GM10266 (cell line): ENCODE measurements around the gene NCAN.
A peak's percentile ranks its signal among the peaks of the same experiment; 100 is the strongest.

ENCODE experiments used
- DNase-seq: peaks from one replicate; pipeline ENCODE4 v3.0.0; 2012; ENCODE audit errors: extremely low spot score
- CTCF ChIP-seq: IDR thresholded peaks from 2 replicates; pipeline ENCODE4 v1.5.1; 2012; ENCODE audit warnings: mild to moderate bottlenecking, low read depth; ENCODE audit not compliant: control insufficient read depth, insufficient read depth; ENCODE audit errors: missing control alignments

NCAN gene

DNA sequence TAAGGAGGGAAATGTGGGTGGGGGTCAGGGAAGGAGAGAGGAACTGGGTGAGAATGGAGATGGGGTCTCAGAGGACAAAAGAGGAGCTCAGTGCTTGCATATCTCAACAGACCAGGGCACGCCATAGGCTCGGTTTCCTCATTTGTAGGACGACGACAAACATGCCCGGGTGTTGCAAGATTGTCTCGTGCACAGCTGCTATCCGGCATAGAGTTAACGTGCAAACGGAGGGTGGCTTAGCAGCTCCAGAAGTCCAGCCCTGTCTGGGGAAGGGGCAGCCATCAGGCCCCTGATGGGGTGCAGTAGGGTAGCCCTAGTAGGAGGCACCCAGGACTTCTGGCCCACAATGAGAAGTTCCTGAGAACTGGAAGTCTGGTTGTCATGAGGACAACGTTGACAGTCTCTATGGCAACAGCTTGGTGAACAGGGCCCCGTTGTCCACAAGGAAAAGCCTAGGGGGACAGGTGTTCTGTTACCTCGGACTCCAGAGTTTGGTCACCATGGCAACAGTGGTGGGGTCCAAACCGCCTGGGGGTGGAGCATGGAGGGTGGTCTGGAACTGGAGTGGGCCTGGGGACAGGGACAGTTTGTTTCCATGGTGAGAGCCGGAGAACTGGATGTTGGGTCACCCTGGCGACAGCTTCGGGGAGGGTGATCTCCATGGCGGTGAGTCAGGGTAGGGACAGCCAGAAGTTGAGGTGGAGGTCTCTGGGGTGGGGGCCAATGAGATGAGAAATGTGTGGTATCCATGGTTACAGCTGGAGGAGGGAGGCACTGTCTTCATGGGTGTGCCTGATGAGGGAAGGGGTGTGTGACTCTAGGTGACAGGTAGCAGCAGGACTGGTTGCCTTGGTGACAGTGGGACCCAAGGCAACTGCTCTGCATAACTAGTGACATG lies 44.6 kb downstream of the NCAN start:
- no peak for DNase-seq
- TF ChIP-seq CTCF = no peak

GRCh38 chr19:19257137-19257536 lies 45.4 kb downstream of the NCAN start:
- DNase-seq = no peak
- no peak for TF ChIP-seq CTCF

GRCh38 chr19:19257836-19258588 lies 46.3 kb downstream of the NCAN start:
- no peak for TF ChIP-seq CTCF
- DNase-seq = no peak

GRCh38 chr19:19258589-19259338 lies 47.0 kb downstream of the NCAN start:
- no peak for TF ChIP-seq CTCF
- DNase-seq = no peak

DNA sequence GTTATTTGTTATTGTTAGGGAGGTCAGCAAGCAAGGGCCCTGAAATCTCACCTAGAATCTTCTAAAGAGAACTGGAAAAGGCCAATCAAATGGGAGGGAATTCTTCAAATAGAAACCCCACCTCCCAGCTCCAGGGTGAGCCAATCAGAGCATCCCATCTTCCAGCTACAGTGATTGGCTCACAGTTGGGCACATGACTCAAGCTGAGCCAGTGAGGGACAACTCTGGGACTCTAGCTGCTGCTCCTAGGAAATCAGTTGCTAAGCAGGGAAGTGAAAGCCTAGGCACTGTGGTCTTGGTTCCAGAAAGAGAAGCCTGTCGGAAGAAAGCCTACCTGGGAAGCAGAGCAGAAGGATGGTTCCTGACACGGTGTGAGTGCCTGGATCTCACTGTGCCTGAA lies 48.0 kb downstream of the NCAN start:
- DNase-seq = peak; percentile 60
- TF ChIP-seq CTCF = no peak

DNA sequence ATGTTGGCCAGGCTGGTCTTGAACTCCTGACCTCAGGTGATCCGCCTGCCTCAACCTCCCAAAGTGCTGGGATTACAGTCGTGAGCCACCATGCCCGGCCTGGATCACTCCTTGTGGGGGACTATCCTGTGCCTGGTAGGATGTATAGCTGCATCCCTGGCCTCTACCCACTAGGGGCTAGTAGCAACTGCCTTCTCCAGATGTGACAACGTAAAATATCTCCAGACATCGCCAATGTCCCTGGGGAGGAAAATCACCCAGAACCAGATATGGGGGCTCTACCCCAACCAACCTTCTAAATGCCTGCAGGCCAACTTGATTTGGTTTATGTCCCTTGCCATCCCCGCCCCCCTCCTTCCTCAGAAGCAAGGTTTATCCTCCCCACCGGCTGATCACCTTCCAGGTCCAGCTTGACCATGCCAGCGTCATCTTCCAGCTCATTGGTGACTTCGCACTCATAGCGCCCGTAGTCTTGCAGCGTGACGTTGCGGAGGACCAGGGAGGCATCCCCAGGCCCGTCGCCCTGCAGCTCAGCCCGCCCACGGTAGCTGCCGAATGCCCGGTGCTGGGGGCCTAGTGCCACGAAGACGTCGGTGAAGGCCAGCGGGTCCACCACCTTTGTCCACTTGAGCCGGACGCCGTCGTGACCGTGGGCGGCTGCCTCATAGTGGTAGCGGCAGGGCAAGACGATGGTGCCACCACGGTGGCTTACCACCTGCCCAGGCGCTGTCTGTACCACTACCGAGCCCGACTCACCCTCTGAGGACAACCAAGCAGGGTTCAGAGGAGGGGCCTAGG lies 48.9 kb downstream of the NCAN start:
- peak; percentile 28 for DNase-seq
- no peak for TF ChIP-seq CTCF
